ENCODE data around the gene SMC3. TPM values are rescaled to one million over a fixed set of nuclear protein-coding genes. Genes with fewer than 3 reads are reported as not detected.
"Not testable (repeated sequence)": the region's sequence is repeated elsewhere in the genome, so short reads cannot be mapped to it uniquely, and the experiment has no call there.

Gene SMC3
- total RNA-seq, 3 donors from 2014 or later (not counting 1 experiment from before 2014, with no cell fraction given) = 36.6 to 38.5 (median 37.8) TPM

GRCh38 chr10:110530131-110530831, 37.2 kb upstream of the SMC3 start:
- intact Hi-C loops (cut with micrococcal nuclease) = no loop called here
- peak overlapping the region; percentile 43 to 54 for H3K27ac Mint-ChIP-seq
- H3K4me1 ChIP-seq (ENCODE audit: control insufficient read depth, insufficient read depth, low read length) = peaks cover 30% of the 10 kb centered on the region
- no peak overlapping the region for H3K4me3 Mint-ChIP-seq
- TF ChIP-seq, protein P1, sequence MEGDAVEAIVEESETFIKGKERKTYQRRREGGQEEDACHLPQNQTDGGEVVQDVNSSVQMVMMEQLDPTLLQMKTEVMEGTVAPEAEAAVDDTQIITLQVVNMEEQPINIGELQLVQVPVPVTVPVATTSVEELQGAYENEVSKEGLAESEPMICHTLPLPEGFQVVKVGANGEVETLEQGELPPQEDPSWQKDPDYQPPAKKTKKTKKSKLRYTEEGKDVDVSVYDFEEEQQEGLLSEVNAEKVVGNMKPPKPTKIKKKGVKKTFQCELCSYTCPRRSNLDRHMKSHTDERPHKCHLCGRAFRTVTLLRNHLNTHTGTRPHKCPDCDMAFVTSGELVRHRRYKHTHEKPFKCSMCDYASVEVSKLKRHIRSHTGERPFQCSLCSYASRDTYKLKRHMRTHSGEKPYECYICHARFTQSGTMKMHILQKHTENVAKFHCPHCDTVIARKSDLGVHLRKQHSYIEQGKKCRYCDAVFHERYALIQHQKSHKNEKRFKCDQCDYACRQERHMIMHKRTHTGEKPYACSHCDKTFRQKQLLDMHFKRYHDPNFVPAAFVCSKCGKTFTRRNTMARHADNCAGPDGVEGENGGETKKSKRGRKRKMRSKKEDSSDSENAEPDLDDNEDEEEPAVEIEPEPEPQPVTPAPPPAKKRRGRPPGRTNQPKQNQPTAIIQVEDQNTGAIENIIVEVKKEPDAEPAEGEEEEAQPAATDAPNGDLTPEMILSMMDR (IDR thresholded peaks at IDR 0.05) = no peak
- no peaks in the 10 kb centered on the region for H3K36me3 ChIP-seq (ENCODE audit: control insufficient read depth, insufficient read depth, low read length)
- H3K9me3 ChIP-seq (ENCODE audit: control insufficient read depth, insufficient read depth, low read length) = no peaks in the 10 kb centered on the region
- peaks cover 31 to 35% of the 10 kb centered on the region in 2 donors for H3K4me1 Mint-ChIP-seq
- H3K9me3 Mint-ChIP-seq = no peaks in the 10 kb centered on the region
- H3K36me3 Mint-ChIP-seq = no peaks in the 10 kb centered on the region
- H3K4me3 ChIP-seq (ENCODE audit: low read length) = no peak overlapping the region
- 43% methylated on average over 34 of the region's 35 CpGs for WGBS (ENCODE audit: insufficient coverage)
- H3K27ac ChIP-seq (ENCODE audit: low read length) = no peak overlapping the region
- H3K27me3 ChIP-seq (ENCODE audit: control insufficient read depth, insufficient read depth, low read length) = no peaks in the 10 kb centered on the region
- ATAC-seq (peak in 2 of 3 donors; percentile 27 to 37), DNase-seq (peak in 1 of 2 donors; percentile 24)
- H3K27me3 Mint-ChIP-seq (ENCODE audit: low read depth in 2 of 2) = peaks cover 0 to 5% of the 10 kb centered on the region in 2 donors

- no peaks in the 10 kb centered on the region for H3K36me3 Mint-ChIP-seq
- DNase-seq (no peak), ATAC-seq (no peak)
- H3K4me3 Mint-ChIP-seq = no peak overlapping the region
- Histone ChIP-seq H3K36me3 (ENCODE audit: control insufficient read depth, insufficient read depth, low read length) (no peaks in the 10 kb centered on the region), H3K27me3 (ENCODE audit: control insufficient read depth, insufficient read depth, low read length) (no peaks in the 10 kb centered on the region), H3K4me3 (ENCODE audit: low read length) (no peak overlapping the region), H3K4me1 (ENCODE audit: control insufficient read depth, insufficient read depth, low read length) (peaks cover 44% of the 10 kb centered on the region), H3K9me3 (ENCODE audit: control insufficient read depth, insufficient read depth, low read length) (no peaks in the 10 kb centered on the region), H3K27ac (ENCODE audit: low read length) (no peak overlapping the region)
- H3K27ac Mint-ChIP-seq = no peak overlapping the region
- WGBS (ENCODE audit: insufficient coverage) = 98% methylated on average over 2 of the region's 2 CpGs
- no peaks in the 10 kb centered on the region for H3K9me3 Mint-ChIP-seq
- intact Hi-C loops (cut with micrococcal nuclease) = no loop called here
- H3K27me3 Mint-ChIP-seq (ENCODE audit: low read depth in 2 of 2) = peaks cover 0 to 5% of the 10 kb centered on the region in 2 donors
- TF ChIP-seq, protein P1 (IDR thresholded peaks at IDR 0.05) = no peak
- H3K4me1 Mint-ChIP-seq = peaks cover 41 to 45% of the 10 kb centered on the region in 2 donors
Observed at GRCh38 chr10:110531687-110532086, 35.8 kb upstream of the SMC3 start.

DNA sequence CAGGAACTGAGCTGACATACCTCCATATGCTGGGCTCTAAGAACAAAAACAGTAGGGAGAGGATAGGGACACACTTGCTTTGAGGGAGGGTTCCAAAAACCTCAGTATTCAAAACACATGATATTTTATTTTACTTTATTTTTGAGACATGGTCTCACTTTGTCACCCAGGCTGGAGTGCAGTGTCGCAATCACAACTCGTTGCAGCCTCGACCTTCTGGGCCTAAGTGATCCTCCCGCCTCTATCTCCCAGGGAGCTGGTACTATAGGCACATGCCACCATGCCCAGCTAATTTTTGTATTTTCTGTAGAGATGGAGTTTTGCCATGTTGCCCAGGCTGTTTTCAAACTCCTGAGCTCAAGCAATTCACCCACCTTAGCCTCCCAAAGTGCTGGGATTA, 34.9 kb upstream of the SMC3 start:
- H3K4me3 Mint-ChIP-seq; H3K27me3 ChIP-seq (ENCODE audit: control insufficient read depth, insufficient read depth, low read length); DNase-seq; intact Hi-C loops (cut with micrococcal nuclease); H3K36me3 Mint-ChIP-seq; H3K36me3 ChIP-seq (ENCODE audit: control insufficient read depth, insufficient read depth, low read length); H3K9me3 Mint-ChIP-seq; H3K27ac Mint-ChIP-seq; ATAC-seq; H3K27me3 Mint-ChIP-seq (ENCODE audit: low read depth in 2 of 2); H3K27ac ChIP-seq (ENCODE audit: low read length); H3K9me3 ChIP-seq (ENCODE audit: control insufficient read depth, insufficient read depth, low read length); H3K4me3 ChIP-seq (ENCODE audit: low read length): not testable (repeated sequence)
- 91% methylated on average over 4 of the region's 4 CpGs for WGBS (ENCODE audit: insufficient coverage)
- peaks cover 44% of the 10 kb centered on the region for H3K4me1 ChIP-seq (ENCODE audit: control insufficient read depth, insufficient read depth, low read length)
- peaks cover 41 to 42% of the 10 kb centered on the region in 2 donors for H3K4me1 Mint-ChIP-seq

DNA sequence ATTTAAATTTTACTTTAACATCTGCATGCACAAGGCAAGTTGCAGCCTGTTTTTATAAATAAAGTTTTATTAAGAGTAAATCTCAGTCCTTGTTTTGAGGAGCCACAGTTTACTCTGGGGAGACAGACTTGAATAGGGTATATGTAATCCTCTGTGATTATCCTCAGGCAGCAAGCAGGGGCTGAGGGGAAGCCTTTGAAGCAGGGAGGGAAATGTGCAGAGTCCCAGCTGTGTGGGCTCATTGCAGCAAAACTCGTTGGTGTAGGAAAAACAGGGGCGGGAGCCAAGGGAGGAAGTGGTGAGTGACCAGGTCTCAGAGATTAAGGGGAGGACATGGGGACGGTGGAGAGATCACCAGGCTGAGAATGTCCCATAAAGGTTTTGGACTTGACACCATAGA, 34.3 kb upstream of the SMC3 start:
- Mint-ChIP-seq H3K36me3 (no peaks in the 10 kb centered on the region), H3K4me3 (no peak overlapping the region), H3K27ac (no peak overlapping the region), H3K9me3 (no peaks in the 10 kb centered on the region), H3K4me1 (peaks cover 37 to 42% of the 10 kb centered on the region in 2 donors), H3K27me3 (ENCODE audit: low read depth in 2 of 2) (peaks cover 0 to 5% of the 10 kb centered on the region in 2 donors)
- Histone ChIP-seq H3K36me3 (ENCODE audit: control insufficient read depth, insufficient read depth, low read length) (no peaks in the 10 kb centered on the region), H3K4me3 (ENCODE audit: low read length) (no peak overlapping the region), H3K9me3 (ENCODE audit: control insufficient read depth, insufficient read depth, low read length) (no peaks in the 10 kb centered on the region), H3K4me1 (ENCODE audit: control insufficient read depth, insufficient read depth, low read length) (peaks cover 44% of the 10 kb centered on the region), H3K27me3 (ENCODE audit: control insufficient read depth, insufficient read depth, low read length) (no peaks in the 10 kb centered on the region), H3K27ac (ENCODE audit: low read length) (no peak overlapping the region)
- DNase-seq = no peak
- TF ChIP-seq, protein P1 (IDR thresholded peaks at IDR 0.05) = no peak
- intact Hi-C loops (cut with micrococcal nuclease) = no loop called here
- WGBS (ENCODE audit: insufficient coverage) = 7% methylated on average over 3 of the region's 3 CpGs
- no peak for ATAC-seq

All from natural killer cell (primary cell).